Measurements from ENCODE around the gene FAM53A. TPM values are rescaled to one million over a fixed set of nuclear protein-coding genes. Genes with fewer than 3 reads are reported as not detected.

FAM53A gene
- total and polyA plus RNA-seq, 2 donors: 1.0 to 2.0 TPM

DNA sequence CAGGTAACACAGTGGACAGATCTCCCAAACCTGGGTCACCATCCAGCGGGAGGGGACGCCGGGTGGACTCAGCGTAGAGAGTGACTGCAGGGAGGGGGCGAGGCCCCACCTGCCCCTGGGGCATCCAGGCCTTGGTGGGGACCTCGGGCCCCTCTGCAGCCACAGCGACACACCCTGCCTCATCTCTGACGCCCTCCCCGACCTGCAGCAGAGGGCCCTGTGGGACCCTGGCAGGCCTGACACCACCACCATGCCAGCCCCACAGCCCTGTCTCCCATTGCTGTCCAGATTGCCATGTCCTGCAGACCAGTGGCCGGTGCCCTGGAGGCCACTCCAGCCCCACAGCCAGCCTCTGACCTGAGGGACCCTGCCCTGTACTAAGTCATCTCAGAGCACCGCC, 45.2 kb downstream of the FAM53A start:
- no peak overlapping the region for H3K27ac ChIP-seq (ENCODE audit: low read depth in 1 of 2, low read length in 1 of 2)
- H3K4me3 ChIP-seq (ENCODE audit: low read length in 2 of 2): no peak overlapping the region
- H3K27me3 ChIP-seq (ENCODE audit: control insufficient read depth in 2 of 2, insufficient read depth in 1 of 2, low read length in 1 of 2): no peaks in the 10 kb centered on the region
- H3K9me3 ChIP-seq (ENCODE audit: control insufficient read depth in 2 of 2, insufficient read depth in 1 of 2, low read length in 1 of 2): no peaks in the 10 kb centered on the region
- no peaks in the 10 kb centered on the region for H3K36me3 ChIP-seq (ENCODE audit: control insufficient read depth in 2 of 2, insufficient read depth in 2 of 2, low read length in 1 of 2)
- WGBS: 91% methylated on average over 11 of the region's 11 CpGs
- DNase-seq (ENCODE audit: low read depth in 6 of 9, low spot score in 9 of 9): no peak
- H3K4me1 ChIP-seq (ENCODE audit: control insufficient read depth in 2 of 2, insufficient read depth in 2 of 2, low read length in 2 of 2): no peaks in the 10 kb centered on the region

DNA sequence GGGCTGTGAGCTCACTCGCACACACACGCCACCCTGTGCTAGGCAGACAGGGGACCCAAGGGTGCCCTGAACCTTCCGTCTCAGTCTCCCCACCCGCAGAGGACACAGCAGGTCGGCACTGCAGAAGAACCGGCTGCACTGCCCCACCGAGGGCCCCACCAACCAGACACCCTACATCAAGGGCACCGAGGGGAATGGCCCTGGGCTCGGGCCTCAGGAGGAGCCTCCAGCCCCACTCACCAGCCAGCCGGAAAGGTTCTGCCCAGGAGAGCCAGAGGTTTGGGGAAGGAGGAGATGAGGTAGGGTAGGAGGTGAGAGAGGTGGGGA, 45.9 kb downstream of the FAM53A start:
- 96% methylated on average over 10 of the region's 10 CpGs for WGBS

DNA sequence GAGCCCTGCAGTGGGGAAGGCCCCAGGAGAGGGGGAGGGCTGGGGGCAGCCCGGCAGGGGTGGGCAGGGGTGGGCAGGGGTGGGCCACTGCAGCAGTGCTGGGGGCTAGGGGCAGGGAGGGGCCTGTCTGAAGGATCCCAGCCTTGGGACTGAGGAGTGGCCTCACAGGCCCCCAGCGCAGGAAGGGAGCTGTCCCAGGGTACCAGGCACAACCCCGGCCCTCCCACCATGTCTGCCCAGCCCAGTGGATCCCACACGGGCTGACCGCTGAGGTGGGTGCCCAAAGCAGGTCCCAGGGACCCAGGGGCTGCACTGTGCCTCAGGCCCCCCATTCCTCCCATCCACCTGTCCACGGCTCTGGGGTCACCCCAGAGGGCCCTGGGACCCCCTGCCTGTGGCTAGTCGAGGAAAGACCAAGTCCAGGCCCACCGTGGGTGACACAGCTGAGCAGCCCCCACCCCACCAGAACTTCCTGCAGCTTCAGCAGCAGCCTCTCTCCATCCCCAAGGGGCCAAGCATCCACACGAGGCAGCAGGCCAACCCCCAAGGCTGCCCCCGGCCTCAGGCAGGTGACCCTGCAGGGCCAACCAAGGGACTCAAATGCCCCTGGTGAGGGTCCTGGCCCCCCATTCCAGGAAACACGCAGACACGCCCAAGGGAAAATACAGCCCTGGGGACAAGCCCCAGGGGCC, 46.4 kb downstream of the FAM53A start:
- no peaks in the 10 kb centered on the region for H3K4me1 ChIP-seq (ENCODE audit: control insufficient read depth in 2 of 2, insufficient read depth in 2 of 2, low read length in 2 of 2)
- H3K27me3 ChIP-seq (ENCODE audit: control insufficient read depth in 2 of 2, insufficient read depth in 1 of 2, low read length in 1 of 2): no peaks in the 10 kb centered on the region
- no peaks in the 10 kb centered on the region for H3K36me3 ChIP-seq (ENCODE audit: control insufficient read depth in 2 of 2, insufficient read depth in 2 of 2, low read length in 1 of 2)
- H3K9me3 ChIP-seq (ENCODE audit: control insufficient read depth in 2 of 2, insufficient read depth in 1 of 2, low read length in 1 of 2): no peaks in the 10 kb centered on the region
- 93% methylated on average over 12 of the region's 12 CpGs for WGBS
- no peak overlapping the region for H3K27ac ChIP-seq (ENCODE audit: low read depth in 1 of 2, low read length in 1 of 2)
- no peak for DNase-seq (ENCODE audit: low read depth in 6 of 9, low spot score in 9 of 9)
- H3K4me3 ChIP-seq (ENCODE audit: low read length in 2 of 2): no peak overlapping the region

More for the DNA sequence above, 45.9 kb downstream of the FAM53A start:
- Histone ChIP-seq H3K9me3 (ENCODE audit: control insufficient read depth in 2 of 2, insufficient read depth in 1 of 2, low read length in 1 of 2) (no peaks in the 10 kb centered on the region), H3K27me3 (ENCODE audit: control insufficient read depth in 2 of 2, insufficient read depth in 1 of 2, low read length in 1 of 2) (no peaks in the 10 kb centered on the region), H3K36me3 (ENCODE audit: control insufficient read depth in 2 of 2, insufficient read depth in 2 of 2, low read length in 1 of 2) (no peaks in the 10 kb centered on the region), H3K27ac (ENCODE audit: low read depth in 1 of 2, low read length in 1 of 2) (no peak overlapping the region), H3K4me1 (ENCODE audit: control insufficient read depth in 2 of 2, insufficient read depth in 2 of 2, low read length in 2 of 2) (no peaks in the 10 kb centered on the region), H3K4me3 (ENCODE audit: low read length in 2 of 2) (no peak overlapping the region)
- no peak for DNase-seq (ENCODE audit: low read depth in 6 of 9, low spot score in 9 of 9)

DNA sequence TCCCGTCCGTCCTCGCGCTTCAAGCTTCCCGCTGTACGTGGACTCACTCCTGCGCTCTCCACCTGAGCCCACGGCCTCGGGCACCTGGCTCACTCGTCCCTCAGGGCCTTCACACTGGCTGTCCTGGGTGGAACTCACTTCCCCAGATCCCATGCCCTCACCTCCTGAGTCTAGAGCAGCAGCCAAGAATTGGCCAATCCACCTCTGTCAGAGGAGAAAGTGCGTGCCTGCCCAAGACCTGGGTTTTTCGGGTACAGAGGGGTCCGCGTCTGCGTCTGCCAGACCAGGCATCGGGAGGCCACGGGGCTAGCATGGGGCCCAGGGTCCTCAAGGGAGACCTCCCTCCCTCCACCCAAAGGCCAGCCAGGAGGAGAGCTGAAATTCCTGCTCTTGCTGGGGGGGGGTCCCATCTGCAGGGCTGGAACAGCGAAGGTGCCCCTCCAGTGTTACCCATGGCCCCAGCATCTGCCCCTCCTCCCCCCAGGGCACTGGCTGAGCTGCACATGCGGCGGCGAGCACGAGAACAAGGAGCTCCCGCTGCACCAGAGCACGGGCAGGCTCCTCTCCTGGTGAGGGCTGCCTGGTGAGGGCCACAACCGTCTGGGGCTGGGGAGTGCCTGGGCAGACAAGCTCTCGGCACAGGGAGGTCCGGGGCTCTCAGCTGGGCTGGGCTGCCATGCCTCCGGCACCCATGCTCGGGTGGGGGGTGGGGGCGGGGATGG, 47.5 kb downstream of the FAM53A start:
- Histone ChIP-seq H3K27ac (ENCODE audit: low read depth in 1 of 2, low read length in 1 of 2) (no peak overlapping the region), H3K4me3 (ENCODE audit: low read length in 2 of 2) (no peak overlapping the region), H3K36me3 (ENCODE audit: control insufficient read depth in 2 of 2, insufficient read depth in 2 of 2, low read length in 1 of 2) (no peaks in the 10 kb centered on the region), H3K9me3 (ENCODE audit: control insufficient read depth in 2 of 2, insufficient read depth in 1 of 2, low read length in 1 of 2) (no peaks in the 10 kb centered on the region), H3K4me1 (ENCODE audit: control insufficient read depth in 2 of 2, insufficient read depth in 2 of 2, low read length in 2 of 2) (no peaks in the 10 kb centered on the region), H3K27me3 (ENCODE audit: control insufficient read depth in 2 of 2, insufficient read depth in 1 of 2, low read length in 1 of 2) (no peaks in the 10 kb centered on the region)
- WGBS: 93% methylated on average over 30 of the region's 30 CpGs
- no peak for DNase-seq (ENCODE audit: low read depth in 6 of 9, low spot score in 9 of 9)

DNA sequence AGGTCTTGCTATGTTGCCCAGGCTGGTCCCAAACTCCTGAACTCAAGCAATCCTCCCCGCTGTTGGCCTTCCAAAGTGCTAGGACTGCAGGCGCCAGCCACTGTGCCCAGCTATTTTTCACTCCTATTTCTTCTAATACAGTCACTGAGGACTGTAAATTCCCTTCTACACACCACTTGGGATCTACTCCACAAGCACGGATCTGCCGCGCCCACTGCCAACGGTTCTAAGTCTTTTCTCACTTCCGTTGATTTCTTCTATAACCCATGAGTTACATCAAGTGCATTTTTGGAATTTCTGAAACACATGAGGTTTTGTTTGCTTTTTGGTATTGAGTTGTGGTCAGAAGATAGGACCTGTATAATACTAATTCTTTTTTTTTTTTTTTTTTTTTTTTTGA, 48.6 kb downstream of the FAM53A start:
- Histone ChIP-seq H3K9me3 (ENCODE audit: control insufficient read depth in 2 of 2, insufficient read depth in 1 of 2, low read length in 1 of 2) (no peaks in the 10 kb centered on the region), H3K4me3 (ENCODE audit: low read length in 2 of 2) (no peak overlapping the region), H3K4me1 (ENCODE audit: control insufficient read depth in 2 of 2, insufficient read depth in 2 of 2, low read length in 2 of 2) (no peaks in the 10 kb centered on the region), H3K27ac (ENCODE audit: low read depth in 1 of 2, low read length in 1 of 2) (no peak overlapping the region), H3K36me3 (ENCODE audit: control insufficient read depth in 2 of 2, insufficient read depth in 2 of 2, low read length in 1 of 2) (no peaks in the 10 kb centered on the region), H3K27me3 (ENCODE audit: control insufficient read depth in 2 of 2, insufficient read depth in 1 of 2, low read length in 1 of 2) (no peaks in the 10 kb centered on the region)
- DNase-seq (ENCODE audit: low read depth in 6 of 9, low spot score in 9 of 9): no peak
- 97% methylated on average over 7 of the region's 7 CpGs for WGBS

DNA sequence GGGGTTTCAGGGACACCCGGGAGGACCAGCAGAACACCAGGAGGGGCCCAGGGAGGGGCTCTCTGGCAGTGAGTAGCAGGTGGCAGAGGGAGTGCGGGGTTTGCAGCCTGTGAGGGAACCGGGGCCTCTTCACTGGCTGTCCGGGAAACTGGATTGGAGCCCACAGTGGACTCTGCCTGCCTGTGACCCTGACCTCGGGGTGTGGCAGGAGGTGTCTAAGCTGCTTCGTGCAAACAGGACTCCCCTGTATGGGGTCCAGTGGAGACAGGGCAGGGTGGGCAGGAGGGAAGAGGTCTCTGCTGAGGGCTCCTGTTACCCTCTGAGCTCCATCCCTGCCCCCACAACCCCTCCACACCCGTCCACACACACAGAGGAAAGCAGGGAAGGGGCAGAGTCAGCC, 50.1 kb downstream of the FAM53A start:
- Histone ChIP-seq H3K27ac (ENCODE audit: low read depth in 1 of 2, low read length in 1 of 2) (no peak overlapping the region), H3K4me1 (ENCODE audit: control insufficient read depth in 2 of 2, insufficient read depth in 2 of 2, low read length in 2 of 2) (no peaks in the 10 kb centered on the region), H3K27me3 (ENCODE audit: control insufficient read depth in 2 of 2, insufficient read depth in 1 of 2, low read length in 1 of 2) (no peaks in the 10 kb centered on the region), H3K9me3 (ENCODE audit: control insufficient read depth in 2 of 2, insufficient read depth in 1 of 2, low read length in 1 of 2) (no peaks in the 10 kb centered on the region), H3K4me3 (ENCODE audit: low read length in 2 of 2) (no peak overlapping the region), H3K36me3 (ENCODE audit: control insufficient read depth in 2 of 2, insufficient read depth in 2 of 2, low read length in 1 of 2) (no peaks in the 10 kb centered on the region)
- WGBS: 71% methylated on average over 7 of the region's 7 CpGs
- no peak for DNase-seq (ENCODE audit: low read depth in 6 of 9, low spot score in 9 of 9)

DNA sequence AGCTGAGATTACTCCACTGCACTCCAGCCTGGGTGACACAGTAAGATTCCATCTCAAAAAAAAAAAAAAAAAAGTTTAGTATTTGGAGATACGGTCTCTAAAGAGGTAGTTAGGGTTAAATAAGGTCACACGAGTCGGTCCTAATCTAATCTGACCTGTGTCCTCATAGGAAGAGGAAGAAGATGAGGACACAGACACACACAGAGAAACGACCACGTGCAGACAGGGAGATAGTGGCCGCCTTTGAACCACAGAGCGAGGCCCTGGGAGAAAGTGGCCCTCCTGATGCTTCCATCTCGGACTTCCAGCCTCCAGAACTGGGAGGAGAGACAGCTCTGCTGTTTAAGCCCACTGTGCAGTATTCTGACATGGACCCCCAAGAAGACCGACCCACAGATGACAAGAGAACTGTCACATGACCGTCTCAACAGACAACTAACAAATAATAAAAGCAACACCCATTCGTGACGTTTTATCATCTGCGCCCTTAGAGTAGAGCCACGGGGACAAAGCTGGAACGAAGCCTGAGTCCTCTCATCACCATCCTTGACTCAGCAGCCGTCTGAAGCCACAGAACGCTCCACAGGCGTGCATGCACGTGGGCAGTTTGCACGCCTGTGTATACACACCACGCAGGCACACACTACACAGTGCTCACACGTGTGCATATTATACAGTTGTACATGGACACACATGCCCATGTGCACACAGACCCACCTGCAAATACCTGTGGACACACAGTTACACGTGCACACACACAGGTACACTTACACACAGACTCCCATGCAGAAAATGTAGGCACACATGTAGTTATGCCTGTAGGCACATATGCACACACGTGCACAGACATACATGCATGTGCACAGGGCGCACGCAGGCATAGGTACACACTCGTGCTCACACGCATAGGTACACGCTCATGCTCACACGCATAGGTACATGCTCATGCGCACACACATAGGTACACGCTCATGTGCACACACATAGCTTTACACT, 51.7 kb downstream of the FAM53A start:
- H3K27me3 ChIP-seq (ENCODE audit: control insufficient read depth in 2 of 2, insufficient read depth in 1 of 2, low read length in 1 of 2): no peaks in the 10 kb centered on the region
- H3K4me3 ChIP-seq (ENCODE audit: low read length in 2 of 2): no peak overlapping the region
- no peak overlapping the region for H3K27ac ChIP-seq (ENCODE audit: low read depth in 1 of 2, low read length in 1 of 2)
- H3K4me1 ChIP-seq (ENCODE audit: control insufficient read depth in 2 of 2, insufficient read depth in 2 of 2, low read length in 2 of 2): no peaks in the 10 kb centered on the region
- 92% methylated on average over 32 of the region's 32 CpGs for WGBS
- peaks cover 0 to 4% of the 10 kb centered on the region in 2 donors for H3K9me3 ChIP-seq (ENCODE audit: control insufficient read depth in 2 of 2, insufficient read depth in 1 of 2, low read length in 1 of 2)
- DNase-seq (ENCODE audit: low read depth in 6 of 9, low spot score in 9 of 9): no peak
- H3K36me3 ChIP-seq (ENCODE audit: control insufficient read depth in 2 of 2, insufficient read depth in 2 of 2, low read length in 1 of 2): no peaks in the 10 kb centered on the region

DNA sequence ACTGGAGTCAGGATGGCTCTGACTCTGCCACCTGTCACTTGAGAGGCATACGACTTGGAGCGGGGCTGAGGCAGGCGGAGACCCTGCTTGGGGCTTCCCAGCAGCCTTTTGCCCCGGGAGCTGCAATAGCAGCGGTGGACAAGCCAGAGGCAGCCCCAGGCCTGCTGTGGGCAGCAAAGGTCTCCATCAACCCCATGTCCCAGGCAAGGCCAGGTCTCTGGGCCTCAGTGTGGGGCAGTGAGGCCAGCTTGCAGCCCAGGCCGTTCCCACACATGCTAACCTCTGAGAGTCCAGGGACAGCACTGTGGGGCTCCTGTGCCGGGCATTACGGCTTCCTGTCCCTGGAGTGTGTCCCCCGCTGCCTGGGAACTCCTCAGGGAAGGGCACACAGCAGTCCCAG, 53.0 kb downstream of the FAM53A start:
- Histone ChIP-seq H3K27me3 (ENCODE audit: control insufficient read depth in 2 of 2, insufficient read depth in 1 of 2, low read length in 1 of 2) (no peaks in the 10 kb centered on the region), H3K27ac (ENCODE audit: low read depth in 1 of 2, low read length in 1 of 2) (no peak overlapping the region), H3K4me3 (ENCODE audit: low read length in 2 of 2) (no peak overlapping the region), H3K4me1 (ENCODE audit: control insufficient read depth in 2 of 2, insufficient read depth in 2 of 2, low read length in 2 of 2) (no peaks in the 10 kb centered on the region), H3K9me3 (ENCODE audit: control insufficient read depth in 2 of 2, insufficient read depth in 1 of 2, low read length in 1 of 2) (peaks cover 0 to 16% of the 10 kb centered on the region in 2 donors), H3K36me3 (ENCODE audit: control insufficient read depth in 2 of 2, insufficient read depth in 2 of 2, low read length in 1 of 2) (no peaks in the 10 kb centered on the region)
- DNase-seq (ENCODE audit: low read depth in 6 of 9, low spot score in 9 of 9): no peak
- 96% methylated on average over 9 of the region's 9 CpGs for WGBS

DNA sequence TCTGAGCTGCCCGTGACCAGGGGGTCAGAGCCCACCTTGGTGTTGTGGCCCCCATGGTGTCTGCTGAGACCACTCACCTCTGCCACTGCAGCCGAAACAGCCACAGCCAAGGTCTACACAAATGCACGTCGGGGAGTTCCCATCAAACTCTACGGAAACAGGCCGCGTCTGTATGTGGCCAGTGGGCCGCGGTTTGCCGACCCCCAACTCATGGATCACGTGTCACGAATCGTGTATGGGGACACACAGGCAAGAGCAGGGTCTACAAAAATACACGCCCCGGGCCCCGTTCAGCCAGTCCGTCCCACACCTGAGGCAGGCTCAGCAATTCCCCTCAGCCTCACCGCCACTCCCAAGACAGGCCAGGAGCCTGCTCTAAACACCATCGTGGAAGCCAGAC, 53.8 kb downstream of the FAM53A start:
- Histone ChIP-seq H3K4me3 (ENCODE audit: low read length in 2 of 2) (no peak overlapping the region), H3K36me3 (ENCODE audit: control insufficient read depth in 2 of 2, insufficient read depth in 2 of 2, low read length in 1 of 2) (no peaks in the 10 kb centered on the region), H3K9me3 (ENCODE audit: control insufficient read depth in 2 of 2, insufficient read depth in 1 of 2, low read length in 1 of 2) (peaks cover 0 to 24% of the 10 kb centered on the region in 2 donors), H3K4me1 (ENCODE audit: control insufficient read depth in 2 of 2, insufficient read depth in 2 of 2, low read length in 2 of 2) (no peaks in the 10 kb centered on the region), H3K27ac (ENCODE audit: low read depth in 1 of 2, low read length in 1 of 2) (no peak overlapping the region), H3K27me3 (ENCODE audit: control insufficient read depth in 2 of 2, insufficient read depth in 1 of 2, low read length in 1 of 2) (no peaks in the 10 kb centered on the region)
- WGBS: 97% methylated on average over 19 of the region's 19 CpGs
- no peak for DNase-seq (ENCODE audit: low read depth in 6 of 9, low spot score in 9 of 9)
